OCI-LY7 (cell line): ENCODE data around the gene HOXA4. TPM values are rescaled to one million over a fixed set of nuclear protein-coding genes. Genes with fewer than 3 reads are reported as not detected.

Experiments
- BruUV-seq: library from RNA; stranded (reverse); fragments of 400-500 nt; replicated peaks from 2 replicates; lab custom pipeline; 2021; lab: Mats Ljungman, UMichigan
- CTCF ChIA-PET: fragments of 300-600 bp; sonication (Branson Sonifier 250); formaldehyde crosslinking; loops from one replicate; lab custom pipeline; 2022; ENCODE audit warnings: antibody characterized with exemption; ENCODE audit not compliant: unreplicated experiment; lab: Charles Lee
- POLR2A ChIA-PET: fragments of 300-600 bp; sonication (Branson Sonifier 250); formaldehyde crosslinking; loops from one replicate; lab custom pipeline; 2022; ENCODE audit warnings: antibody characterized with exemption; lab: Charles Lee
- DNase-seq: peaks from one replicate; pipeline ENCODE4 v3.0.0-alpha.2; 2015; ENCODE audit warnings: low spot score
- H2AFZ ChIP-seq: fragments of 200-600 bp; sonication (generic), shearing (Covaris generic); 2 replicates; pipeline ENCODE4 v1.6.1; 2014; ENCODE audit warnings: mild to moderate bottlenecking, antibody characterized with exemption, low read length, moderate library complexity
- H3K27ac ChIP-seq: fragments of 200-600 bp; sonication (generic); 2 replicates; pipeline ENCODE4 v1.5.1; 2014; ENCODE audit warnings: mixed run types, low read depth, mild to moderate bottlenecking, moderate library complexity, low read length, inconsistent platforms; ENCODE audit not compliant: poor library complexity, severe bottlenecking
- H3K36me3 ChIP-seq: fragments of 200-600 bp; sonication (generic); 2 replicates; pipeline ENCODE4 v1.6.1; 2014; ENCODE audit warnings: mild to moderate bottlenecking, antibody characterized with exemption, low read length, moderate library complexity, mixed read lengths; ENCODE audit not compliant: insufficient read depth
- H3K4me1 ChIP-seq: fragments of 200-600 bp; sonication (generic); 2 replicates; pipeline ENCODE4 v1.5.1; 2014; ENCODE audit warnings: mild to moderate bottlenecking, low read length; ENCODE audit not compliant: insufficient read depth, poor library complexity, severe bottlenecking
- H3K4me2 ChIP-seq: fragments of 200-600 bp; sonication (generic); 2 replicates; pipeline ENCODE4 v1.6.1; 2014; ENCODE audit warnings: mild to moderate bottlenecking, low read length
- H3K4me3 ChIP-seq: fragments of 200-600 bp; sonication (generic); 2 replicates; pipeline ENCODE4 v1.5.1; 2014; ENCODE audit warnings: mild to moderate bottlenecking, low read depth, low read length; ENCODE audit not compliant: poor library complexity, severe bottlenecking
- H3K79me2 ChIP-seq: fragments of 200-600 bp; sonication (generic); 2 replicates; pipeline ENCODE4 v1.6.1; 2016; ENCODE audit warnings: low read depth, mild to moderate bottlenecking, low read length, moderate library complexity, mixed read lengths; ENCODE audit not compliant: insufficient read depth
- H3K9me2 ChIP-seq: fragments of 200-600 bp; sonication (generic); 2 replicates; pipeline ENCODE4 v1.6.1; 2016; ENCODE audit warnings: mild to moderate bottlenecking, low read length, mixed read lengths; ENCODE audit not compliant: insufficient read depth
- H3K9me3 ChIP-seq: fragments of 200-600 bp; sonication (generic); 2 replicates; pipeline ENCODE4 v1.6.1; 2014; ENCODE audit warnings: mild to moderate bottlenecking, mixed run types, low read length, mixed read lengths
- H4K20me1 ChIP-seq: fragments of 200-600 bp; sonication (generic); 2 replicates; pipeline ENCODE4 v1.6.1; 2014; ENCODE audit warnings: mild to moderate bottlenecking, antibody characterized with exemption, low read length, moderate library complexity, mixed read lengths; ENCODE audit not compliant: insufficient read depth
- CTCF ChIP-seq: fragments of 200-600 bp; sonication (generic); conservative IDR thresholded peaks from 2 replicates; pipeline ENCODE4 v1.5.1; 2014; ENCODE audit warnings: mild to moderate bottlenecking, antibody characterized with exemption, low read length, moderate library complexity, mixed read lengths
- EZH2phosphoT487 ChIP-seq: fragments of 200-600 bp; sonication (generic); IDR thresholded peaks from 2 replicates; pipeline ENCODE4 v1.6.1; 2018; ENCODE audit warnings: low read depth, borderline replicate concordance, mild to moderate bottlenecking, mixed run types, antibody characterized with exemption, low read length, moderate library complexity, mixed read lengths
- intact Hi-C: fragments of 100-400 bp; cut with micrococcal nuclease; formaldehyde crosslinking; loops from one replicate; pipeline ENCODE4 v1.10.0; 2022; ENCODE audit not compliant: unreplicated experiment
- total RNA-seq, 2 experiments: library from RNA; depleted of rRNA in 1 of 2; stranded (reverse); fragments of >200 nt in 1 of 2; shearing (Covaris generic) in 1 of 2; gene quantifications; 2 replicates each; pipeline ENCODE4 v1.2.3, GENCODE V29; 2014 to 2022

Gene HOXA4
- total RNA-seq, 2 experiments from 2014 or later: 2.0 TPM; not detected in 1

- CTCF ChIA-PET: no interaction called here
- no peak for TF ChIP-seq EZH2phosphoT487
- no peak for TF ChIP-seq CTCF
- H3K9me3 ChIP-seq: no peaks in the 10 kb centered on the region
- no peak for DNase-seq
- POLR2A ChIA-PET: interaction anchor here (0.8 to 1.5 kb wide), 4 partner anchors 8 to 288 kb away, joined by 3 to 4 read pairs (median 4); no protein-coding TSS in a partner anchor
- no peaks in the 10 kb centered on the region for H3K9me2 ChIP-seq
- peak overlapping the region; percentile 95 for H2AFZ ChIP-seq
- H3K79me2 ChIP-seq: peaks cover 8% of the 10 kb centered on the region; the same call in 1 of the 2 replicates
- H3K4me3 ChIP-seq: peak overlapping the region; percentile 75
- intact Hi-C loops: loop anchor here (2.0 to 10.0 kb wide), 3 partner anchors 55 to 1257 kb away; no protein-coding TSS in a partner anchor
- no peaks in the 10 kb centered on the region for H3K36me3 ChIP-seq
- BruUV-seq: TSS peak; percentile 90
- no peaks in the 10 kb centered on the region for H4K20me1 ChIP-seq
- H3K27ac ChIP-seq: no peak overlapping the region
- peaks cover 54% of the 10 kb centered on the region for H3K4me1 ChIP-seq
- H3K4me2 ChIP-seq: peak overlapping the region; percentile 94
Observed at GRCh38 chr7:27151341-27151930, 20.9 kb upstream of the HOXA4 start.

- no peaks in the 10 kb centered on the region for H3K9me3 ChIP-seq
- no TSS peak for BruUV-seq
- no peak overlapping the region for H3K27ac ChIP-seq
- TF ChIP-seq EZH2phosphoT487 (no peak), CTCF (peak; percentile 84)
- H2AFZ ChIP-seq: peak overlapping the region; percentile 95
- no peaks in the 10 kb centered on the region for H3K36me3 ChIP-seq
- ChIA-PET POLR2A (interaction anchor here (0.7 to 2.2 kb wide), 8 partner anchors 9 to 463 kb away, joined by 3 to 5 read pairs (median 4); partner anchors contain the start of genes HOXA1 and HOXA4), CTCF (interaction anchor here (1.4 kb wide), 1 partner anchor 20 kb away, joined by 5 read pairs; the partner anchor contains the start of gene HOXA4)
- no peaks in the 10 kb centered on the region for H3K9me2 ChIP-seq
- peak overlapping the region; percentile 94 for H3K4me2 ChIP-seq
- peaks cover 48% of the 10 kb centered on the region for H3K4me1 ChIP-seq
- no peaks in the 10 kb centered on the region for H4K20me1 ChIP-seq
- peaks cover 8% of the 10 kb centered on the region; the same call in 1 of the 2 replicates for H3K79me2 ChIP-seq
- intact Hi-C loops: loop anchor here (2.0 to 10.0 kb wide), 3 partner anchors 54 to 1256 kb away; no protein-coding TSS in a partner anchor
- DNase-seq: peak; percentile 86
- peak overlapping the region; percentile 75 for H3K4me3 ChIP-seq
Observed at GRCh38 chr7:27150568-27151340, 20.2 kb upstream of the HOXA4 start.
